ENCODE results near the gene TMEM41B.

The TMEM41B gene

DNA sequence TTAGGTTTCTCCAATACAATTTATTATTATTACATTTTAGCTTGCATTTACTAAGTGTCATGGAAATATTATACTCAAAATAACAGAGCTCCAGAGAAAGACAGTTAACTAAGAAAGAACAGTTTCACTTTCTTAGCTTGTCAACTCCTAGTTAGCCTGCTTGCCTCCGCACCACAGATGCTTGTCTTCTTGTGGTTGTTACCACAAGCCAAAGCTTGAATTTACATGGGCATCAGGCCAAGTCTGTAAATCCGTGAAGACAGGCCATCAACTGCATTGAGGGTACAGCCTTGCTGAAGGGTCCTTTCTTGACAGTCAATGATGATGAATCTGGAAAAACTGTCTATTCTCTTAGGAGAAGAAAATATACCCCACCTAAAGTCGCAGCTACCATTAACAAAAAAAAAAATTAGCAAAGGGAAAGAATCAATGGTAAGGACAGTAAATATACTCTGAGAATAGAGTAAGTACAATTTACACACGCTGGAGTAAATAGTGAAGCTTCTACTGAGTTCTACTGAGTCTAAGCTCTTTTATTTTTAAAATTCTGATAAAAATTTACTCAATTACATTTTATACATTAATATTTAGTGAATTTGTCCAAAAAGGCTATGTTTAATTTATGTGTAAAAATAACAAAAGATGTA is 33.6 kb downstream of the TMEM41B start:
- H2AFZ ChIP-seq (ENCODE audit: low read depth, low read length) = no peak overlapping the region

DNA sequence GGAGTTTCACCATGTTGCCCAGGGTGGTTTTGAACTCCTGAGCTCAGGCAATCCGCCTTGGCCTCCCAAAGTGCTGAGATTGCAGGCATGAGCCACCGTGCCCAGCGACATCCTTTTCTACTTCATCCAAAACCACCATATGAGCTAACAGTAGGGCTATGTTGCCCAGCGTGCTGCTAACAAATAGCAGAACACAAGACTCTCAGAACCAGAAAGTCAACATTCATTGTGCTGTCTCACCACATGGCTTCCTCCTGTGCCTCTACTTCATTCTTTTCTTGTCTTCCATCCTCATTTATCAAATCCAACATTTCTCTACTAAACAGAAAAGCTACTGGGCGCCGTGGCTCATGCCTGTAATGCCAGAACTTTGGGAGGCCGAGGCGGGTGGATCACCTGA is 37.2 kb downstream of the TMEM41B start:
- Histone ChIP-seq H3K4me1 (ENCODE audit: insufficient read depth, low read length) (no peaks in the 10 kb centered on the region), H3K9me3 (ENCODE audit: low read length) (no peaks in the 10 kb centered on the region), H2AFZ (ENCODE audit: low read depth, low read length) (no peak overlapping the region), H3K4me3 (ENCODE audit: low read length) (no peak overlapping the region), H3K27me3 (ENCODE audit: insufficient read depth, low read length) (no peaks in the 10 kb centered on the region), H3K36me3 (ENCODE audit: insufficient read depth, low read length) (peaks cover 7% of the 10 kb centered on the region)

More for the DNA sequence above, 33.6 kb downstream of the TMEM41B start:
- Histone ChIP-seq H3K27me3 (ENCODE audit: insufficient read depth, low read length) (no peaks in the 10 kb centered on the region), H3K4me3 (ENCODE audit: low read length) (no peak overlapping the region), H3K4me1 (ENCODE audit: insufficient read depth, low read length) (no peaks in the 10 kb centered on the region), H3K36me3 (ENCODE audit: insufficient read depth, low read length) (peaks cover 10% of the 10 kb centered on the region), H3K9me3 (ENCODE audit: low read length) (no peaks in the 10 kb centered on the region)

DNA sequence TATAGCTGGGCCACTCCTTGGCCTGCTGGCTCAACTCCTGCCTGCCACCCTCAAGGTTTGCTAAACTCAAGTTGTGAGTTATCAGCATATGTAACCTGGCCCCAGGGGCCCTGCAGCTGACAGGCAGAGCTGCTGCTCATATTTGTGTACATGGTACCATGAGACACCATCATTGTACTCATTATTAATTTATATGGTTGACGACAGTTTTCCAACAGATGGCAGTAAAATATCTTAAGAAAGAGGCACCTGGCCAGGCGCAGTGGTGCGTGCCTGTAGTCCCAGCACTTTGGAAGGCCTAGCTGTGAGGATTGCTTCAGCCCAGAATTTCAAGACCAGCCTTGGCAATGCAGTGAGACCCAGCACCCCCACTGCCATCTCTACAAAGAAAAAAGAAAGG is 37.8 kb downstream of the TMEM41B start:
- Histone ChIP-seq H2AFZ (ENCODE audit: low read depth, low read length) (no peak overlapping the region), H3K36me3 (ENCODE audit: insufficient read depth, low read length) (peaks cover 7% of the 10 kb centered on the region), H3K9me3 (ENCODE audit: low read length) (no peaks in the 10 kb centered on the region), H3K27me3 (ENCODE audit: insufficient read depth, low read length) (no peaks in the 10 kb centered on the region), H3K4me1 (ENCODE audit: insufficient read depth, low read length) (no peaks in the 10 kb centered on the region), H3K4me3 (ENCODE audit: low read length) (no peak overlapping the region)

- no peaks in the 10 kb centered on the region for H3K9me3 ChIP-seq (ENCODE audit: low read length)
These were observed 39.7 kb downstream of the TMEM41B start for GRCh38 chr11:9274499-9275258.

GRCh38 chr11:9273376-9274336 is 40.7 kb downstream of the TMEM41B start:
- no peaks in the 10 kb centered on the region for H3K36me3 ChIP-seq (ENCODE audit: insufficient read depth, low read length)
- H2AFZ ChIP-seq (ENCODE audit: low read depth, low read length) = no peak overlapping the region
- no peaks in the 10 kb centered on the region for H3K4me1 ChIP-seq (ENCODE audit: insufficient read depth, low read length)
- H3K9me3 ChIP-seq (ENCODE audit: low read length) = no peaks in the 10 kb centered on the region
- H3K4me3 ChIP-seq (ENCODE audit: low read length) = no peak overlapping the region
- no peaks in the 10 kb centered on the region for H3K27me3 ChIP-seq (ENCODE audit: insufficient read depth, low read length)

More at GRCh38 chr11:9274499-9275258, 39.7 kb downstream of the TMEM41B start:
- Histone ChIP-seq H3K27me3 (ENCODE audit: insufficient read depth, low read length) (no peaks in the 10 kb centered on the region), H3K4me3 (ENCODE audit: low read length) (no peak overlapping the region), H2AFZ (ENCODE audit: low read depth, low read length) (no peak overlapping the region), H3K36me3 (ENCODE audit: insufficient read depth, low read length) (no peaks in the 10 kb centered on the region), H3K4me1 (ENCODE audit: insufficient read depth, low read length) (no peaks in the 10 kb centered on the region)

DNA sequence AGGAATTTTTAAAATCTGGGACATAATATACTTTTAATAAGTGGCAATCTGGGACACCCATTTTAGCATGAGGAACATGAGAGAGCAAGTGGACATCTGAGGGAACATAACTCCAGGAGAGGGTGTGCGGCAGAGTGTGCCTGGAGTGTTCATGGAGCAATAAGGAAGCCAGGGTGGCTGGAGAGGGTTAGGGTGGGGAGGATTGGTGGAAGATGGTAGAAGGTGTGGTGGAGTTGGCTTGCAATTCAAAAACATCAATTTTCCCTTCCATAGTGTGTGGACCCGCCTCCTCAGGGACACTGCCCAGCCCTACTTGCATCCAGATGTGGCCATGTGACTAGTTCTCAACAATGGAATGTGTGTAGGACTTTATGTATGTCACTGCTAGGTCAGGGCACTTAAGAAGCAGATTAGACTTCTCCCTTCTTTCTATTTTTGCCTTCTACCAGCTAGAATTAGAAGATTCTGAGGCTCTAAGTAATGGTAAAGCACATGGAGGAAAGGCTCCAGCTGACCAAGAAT is 44.8 kb downstream of the TMEM41B start:
- Histone ChIP-seq H3K4me1 (ENCODE audit: insufficient read depth, low read length) (peaks cover 5% of the 10 kb centered on the region), H3K9me3 (ENCODE audit: low read length) (no peaks in the 10 kb centered on the region)

GRCh38 chr11:9267680-9268079 is 46.7 kb downstream of the TMEM41B start:
- no peaks in the 10 kb centered on the region for H3K9me3 ChIP-seq (ENCODE audit: low read length)

More for the DNA sequence above, 44.8 kb downstream of the TMEM41B start:
- no peak overlapping the region for H2AFZ ChIP-seq (ENCODE audit: low read depth, low read length)
- H3K27me3 ChIP-seq (ENCODE audit: insufficient read depth, low read length) = no peaks in the 10 kb centered on the region
- H3K4me3 ChIP-seq (ENCODE audit: low read length) = no peak overlapping the region
- H3K36me3 ChIP-seq (ENCODE audit: insufficient read depth, low read length) = no peaks in the 10 kb centered on the region

DNA sequence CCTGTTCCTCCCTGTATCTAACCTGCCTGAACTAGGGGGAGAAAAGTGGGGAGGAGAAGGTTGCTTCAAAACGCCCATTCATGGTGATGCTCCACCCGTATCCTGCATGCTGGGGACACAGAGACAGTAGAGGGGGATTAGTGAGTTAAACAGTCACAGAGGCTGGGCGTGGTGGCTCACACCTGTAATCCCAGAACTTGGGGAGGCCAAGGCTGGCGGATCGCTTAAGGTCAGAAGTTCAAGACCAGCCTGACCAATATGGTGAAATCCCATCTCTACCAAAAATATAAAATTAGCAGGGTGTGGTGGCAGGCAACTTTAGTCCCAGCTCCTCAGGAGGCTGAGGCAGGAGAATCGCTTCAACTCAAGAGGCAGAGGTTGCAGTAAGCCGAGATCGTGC is 47.5 kb downstream of the TMEM41B start:
- H3K9me3 ChIP-seq (ENCODE audit: low read length) = no peaks in the 10 kb centered on the region
- H2AFZ ChIP-seq (ENCODE audit: low read depth, low read length) = no peak overlapping the region
- H3K27me3 ChIP-seq (ENCODE audit: insufficient read depth, low read length) = no peaks in the 10 kb centered on the region
- H3K4me3 ChIP-seq (ENCODE audit: low read length) = no peak overlapping the region
- peaks cover 9% of the 10 kb centered on the region for H3K4me1 ChIP-seq (ENCODE audit: insufficient read depth, low read length)
- H3K36me3 ChIP-seq (ENCODE audit: insufficient read depth, low read length) = no peaks in the 10 kb centered on the region

More at GRCh38 chr11:9267680-9268079, 46.7 kb downstream of the TMEM41B start:
- H3K27me3 ChIP-seq (ENCODE audit: insufficient read depth, low read length) = no peaks in the 10 kb centered on the region
- H3K36me3 ChIP-seq (ENCODE audit: insufficient read depth, low read length) = no peaks in the 10 kb centered on the region
- H3K4me3 ChIP-seq (ENCODE audit: low read length) = no peak overlapping the region
- no peak overlapping the region for H2AFZ ChIP-seq (ENCODE audit: low read depth, low read length)
- H3K4me1 ChIP-seq (ENCODE audit: insufficient read depth, low read length) = peaks cover 9% of the 10 kb centered on the region

- Histone ChIP-seq H3K4me1 (ENCODE audit: insufficient read depth, low read length) (peaks cover 9% of the 10 kb centered on the region), H3K4me3 (ENCODE audit: low read length) (no peak overlapping the region), H3K9me3 (ENCODE audit: low read length) (no peaks in the 10 kb centered on the region), H3K27me3 (ENCODE audit: insufficient read depth, low read length) (no peaks in the 10 kb centered on the region), H3K36me3 (ENCODE audit: insufficient read depth, low read length) (no peaks in the 10 kb centered on the region), H2AFZ (ENCODE audit: low read depth, low read length) (peak overlapping the region; percentile 52)
These were observed 48.2 kb downstream of the TMEM41B start for GRCh38 chr11:9266132-9266736.

DNA sequence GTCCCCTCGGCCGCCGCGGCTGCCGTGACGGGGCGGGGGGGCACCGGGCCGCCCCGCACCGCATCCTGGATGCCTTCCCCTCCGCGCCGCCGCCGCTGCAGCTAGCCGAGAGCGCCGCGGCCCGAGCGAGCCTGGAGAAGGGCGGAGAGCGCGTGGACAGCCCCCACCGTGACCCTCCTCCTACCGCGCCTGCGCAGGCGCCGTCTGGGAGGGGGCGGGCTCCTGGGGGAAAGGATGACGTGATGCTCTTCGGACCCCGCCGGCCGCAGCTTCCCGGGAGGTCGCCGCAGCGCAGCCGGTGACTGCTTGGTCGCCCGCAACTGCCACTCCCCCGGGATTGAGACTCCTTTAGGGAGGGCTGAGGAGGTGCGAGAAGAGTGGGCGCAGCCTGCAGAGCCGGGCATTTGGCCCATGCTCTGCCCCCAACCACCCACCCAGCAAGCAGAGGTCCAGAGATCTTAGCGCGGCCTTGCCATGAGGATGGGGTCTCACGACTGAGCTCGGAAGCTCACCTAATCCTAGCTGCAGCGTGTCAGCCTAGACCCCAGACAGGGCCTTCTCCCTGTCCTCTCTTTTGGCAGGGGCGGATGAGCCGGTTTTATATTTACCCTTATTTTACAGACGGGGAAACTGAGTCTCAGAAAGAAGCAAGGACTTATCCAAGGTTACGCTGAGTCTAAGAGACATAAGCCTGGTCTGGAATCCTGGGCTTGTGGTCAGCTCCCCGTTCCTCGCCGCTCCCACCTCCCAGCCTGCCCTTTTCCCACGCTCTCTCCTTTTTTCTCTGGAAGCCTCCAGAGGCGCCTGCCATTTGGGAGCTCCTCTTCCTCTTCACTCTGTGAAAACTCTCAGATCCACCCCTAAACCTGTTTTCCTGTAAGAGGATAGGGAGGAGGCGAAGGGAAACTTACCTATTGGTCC is 48.9 kb downstream of the TMEM41B start, which contains the start of gene DENND5A:
Gene DENND5A, minus strand, starts transcription at position 140 of the 921 bp plus-strand sequence. CDS start 281 bp downstream, outside the sequence.
- no peaks in the 10 kb centered on the region for H3K27me3 ChIP-seq (ENCODE audit: insufficient read depth, low read length)
- peak within 1 kb of the TSS; percentile 89 for H2AFZ ChIP-seq (ENCODE audit: low read depth, low read length)
- peak within 1 kb of the TSS; percentile 66 for H3K4me3 ChIP-seq (ENCODE audit: low read length)
- H3K36me3 ChIP-seq (ENCODE audit: insufficient read depth, low read length) = no peaks in the 10 kb centered on the region
- no peaks in the 10 kb centered on the region for H3K9me3 ChIP-seq (ENCODE audit: low read length)
- peaks cover 9% of the 10 kb centered on the region for H3K4me1 ChIP-seq (ENCODE audit: insufficient read depth, low read length)

DNA sequence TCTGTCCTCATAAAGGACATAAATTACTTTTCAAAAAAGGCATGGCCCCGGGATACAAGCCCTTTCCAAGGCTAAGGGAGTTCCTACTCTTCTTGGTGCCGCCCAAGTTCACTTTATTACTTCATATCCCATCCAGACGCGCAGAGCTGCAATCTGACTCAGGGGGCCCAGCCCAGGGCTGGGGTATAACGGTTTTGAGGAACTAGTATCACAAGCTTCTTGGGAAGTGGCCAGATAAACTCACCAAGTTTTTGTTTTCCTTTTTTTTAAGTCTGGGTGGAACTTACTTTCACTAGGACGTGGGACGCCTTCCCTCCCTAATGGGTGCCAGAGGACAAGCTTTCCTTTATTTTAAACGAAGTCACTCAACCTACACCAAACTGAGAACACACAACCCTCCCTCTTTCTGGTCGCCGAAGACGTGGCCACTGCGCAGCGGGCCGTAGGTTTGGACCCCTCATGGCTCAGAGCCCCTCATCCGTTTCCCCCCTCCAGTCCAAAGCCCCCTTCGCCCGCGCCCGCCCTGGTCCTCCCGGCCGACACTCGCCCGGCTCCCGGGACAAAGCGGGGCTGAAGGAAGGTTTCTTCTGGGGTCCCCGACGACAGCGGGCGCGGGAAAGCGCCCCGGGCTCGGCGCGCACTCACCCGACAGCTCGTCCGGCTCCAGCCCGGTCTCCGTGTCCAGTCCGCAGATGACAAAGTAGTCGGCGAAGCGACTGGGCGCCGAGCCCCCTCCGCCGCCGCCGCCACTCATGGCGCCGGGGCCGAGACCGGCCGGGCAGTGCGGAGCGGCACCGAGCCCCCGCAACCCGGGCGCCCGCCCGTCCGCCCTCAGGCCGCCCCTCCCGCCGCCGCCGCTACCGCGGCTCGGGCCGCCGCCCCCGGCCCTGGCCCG is 49.8 kb downstream of the TMEM41B start:
- peaks cover 9% of the 10 kb centered on the region for H3K4me1 ChIP-seq (ENCODE audit: insufficient read depth, low read length)
- peak overlapping the region; percentile 89 for H2AFZ ChIP-seq (ENCODE audit: low read depth, low read length)
- peak overlapping the region; percentile 66 for H3K4me3 ChIP-seq (ENCODE audit: low read length)
- H3K36me3 ChIP-seq (ENCODE audit: insufficient read depth, low read length) = no peaks in the 10 kb centered on the region
- no peaks in the 10 kb centered on the region for H3K27me3 ChIP-seq (ENCODE audit: insufficient read depth, low read length)
- no peaks in the 10 kb centered on the region for H3K9me3 ChIP-seq (ENCODE audit: low read length)
